GM23338 (cell line): ENCODE results near the gene RNF214. TPM values are rescaled to one million over a fixed set of nuclear protein-coding genes. Genes with fewer than 3 reads are reported as not detected.

Experiments
- ATAC-seq: fragments of 200-7000 bp; cut with Tn5 transposase; 3 replicates; pipeline ENCODE4 v1.9.1; 2020
- DNase-seq: peaks from one replicate; pipeline ENCODE4 v3.0.0-alpha.2; 2015; ENCODE audit warnings: low spot score
- H2AFZ ChIP-seq: fragments of 200-600 bp; sonication (generic); 2 replicates; pipeline ENCODE4 v1.8.0; 2016; ENCODE audit warnings: antibody characterized with exemption, mild to moderate bottlenecking, moderate library complexity
- H3F3A ChIP-seq: fragments of 200-600 bp; sonication (generic); replicated peaks from 2 replicates; pipeline ENCODE4 v1.8.0; 2017; ENCODE audit warnings: antibody characterized with exemption, mixed run types, low read depth
- H3K27ac ChIP-seq: fragments of 200-600 bp; sonication (generic); 2 replicates; pipeline ENCODE4 v1.6.1; 2016; ENCODE audit warnings: low read depth
- H3K27me3 ChIP-seq: fragments of 200-600 bp; sonication (generic); 2 replicates; pipeline ENCODE4 v1.8.0; 2016; ENCODE audit warnings: mild to moderate bottlenecking, mixed run types, moderate library complexity; ENCODE audit not compliant: insufficient read depth
- H3K36me3 ChIP-seq: fragments of 200-600 bp; sonication (generic); 2 replicates; pipeline ENCODE4 v1.8.0; 2016; ENCODE audit warnings: mild to moderate bottlenecking; ENCODE audit not compliant: insufficient read depth
- H3K4me1 ChIP-seq: fragments of 200-600 bp; sonication (generic); 2 replicates; pipeline ENCODE4 v1.8.0; 2016; ENCODE audit warnings: mild to moderate bottlenecking, moderate library complexity; ENCODE audit not compliant: insufficient read depth
- H3K4me2 ChIP-seq: fragments of 200-600 bp; sonication (generic); 2 replicates; pipeline ENCODE4 v1.7.1; 2017; ENCODE audit warnings: mixed run types
- H3K4me3 ChIP-seq: fragments of 200-600 bp; sonication (generic); 2 replicates; pipeline ENCODE4 v1.6.1; 2016; ENCODE audit warnings: mixed run types
- H3K79me2 ChIP-seq: fragments of 200-600 bp; sonication (generic); replicated peaks from 2 replicates; pipeline ENCODE4 v1.8.0; 2017; ENCODE audit warnings: mild to moderate bottlenecking; ENCODE audit not compliant: insufficient read depth
- H3K9me2 ChIP-seq: fragments of 200-600 bp; sonication (generic); 2 replicates; pipeline ENCODE4 v1.8.0; 2017; ENCODE audit not compliant: insufficient read depth
- H4K20me1 ChIP-seq: fragments of 200-600 bp; sonication (generic); replicated peaks from 2 replicates; pipeline ENCODE4 v1.8.0; 2017; ENCODE audit warnings: mild to moderate bottlenecking; ENCODE audit not compliant: insufficient read depth
- H3K27ac Mint-ChIP-seq: 2 replicates; pipeline ENCODE4 v1.8.0; 2020; ENCODE audit warnings: inconsistent platforms, mild to moderate bottlenecking, moderate library complexity, mixed read lengths
- H3K27me3 Mint-ChIP-seq: 3 replicates; pipeline ENCODE4 v1.8.0; 2022; ENCODE audit warnings: low read depth, mild to moderate bottlenecking, moderate library complexity, mixed read lengths, inconsistent platforms; ENCODE audit not compliant: insufficient read depth, poor library complexity
- H3K36me3 Mint-ChIP-seq: 3 replicates; pipeline ENCODE4 v1.8.0; 2021; ENCODE audit warnings: low read depth, mild to moderate bottlenecking, inconsistent platforms, moderate library complexity, mixed read lengths
- H3K4me1 Mint-ChIP-seq: 3 replicates; pipeline ENCODE4 v1.8.0; 2020; ENCODE audit warnings: mild to moderate bottlenecking, inconsistent platforms, mixed read lengths
- H3K4me3 Mint-ChIP-seq: 3 replicates; pipeline ENCODE4 v1.8.0; 2021; ENCODE audit warnings: moderate library complexity, mild to moderate bottlenecking, inconsistent platforms, mixed read lengths
- H3K9me3 Mint-ChIP-seq: 3 replicates; pipeline ENCODE4 v1.8.0; 2020; ENCODE audit warnings: moderate library complexity, mild to moderate bottlenecking, inconsistent platforms, mixed read lengths
- JUNB ChIP-seq: IDR thresholded peaks from one replicate; pipeline ENCODE4 v1.6.1; 2016; ENCODE audit warnings: antibody characterized with exemption; ENCODE audit not compliant: unreplicated experiment
- POLR2AphosphoS5 ChIP-seq: IDR thresholded peaks from 2 replicates; pipeline ENCODE4 v1.6.1; 2016; ENCODE audit warnings: antibody characterized with exemption, low read depth
- STAT1 ChIP-seq: IDR thresholded peaks from one replicate; pipeline ENCODE4 v1.6.1; 2016; ENCODE audit warnings: antibody characterized with exemption; ENCODE audit not compliant: unreplicated experiment
- polyA plus RNA-seq: library from polyadenylated mRNA; unstranded; fragments of >200 nt; fragmentation: Nextera tagmentation; extraction: Ambion mirVana; gene quantifications from 2 replicates; pipeline ENCODE4 v1.2.1, GENCODE V29; 2016
- total RNA-seq: library from RNA; depleted of rRNA; stranded (reverse); fragments of >200 nt; shearing (Covaris generic); gene quantifications from 2 replicates; pipeline ENCODE4 v1.2.3, GENCODE V29; 2014
- TF ChIP-seq, protein P1 (sequence below): fragments of 250-450 bp; sonication (Bioruptor Pico); IDR thresholded peaks from 2 replicates; pipeline ENCODE4 v1.5.0; 2020; ENCODE audit warnings: mild to moderate bottlenecking, moderate library complexity
- TF ChIP-seq, protein P2 (sequence below), 2 experiments: fragments of 200-600 bp in 1 of 2; sonication (generic) in 1 of 2; conservative IDR thresholded peaks; 2 replicates each; pipeline versions ENCODE4 v1.5.1 to v1.6.1; 2016 to 2017; ENCODE audit warnings: antibody characterized with exemption in 2 of 2, low read depth in 2 of 2, mild to moderate bottlenecking in 2 of 2, moderate library complexity in 1 of 2

Gene RNF214
- total and polyA plus RNA-seq, 2 experiments from 2014 or later = 19.4 to 28.4 TPM

DNA sequence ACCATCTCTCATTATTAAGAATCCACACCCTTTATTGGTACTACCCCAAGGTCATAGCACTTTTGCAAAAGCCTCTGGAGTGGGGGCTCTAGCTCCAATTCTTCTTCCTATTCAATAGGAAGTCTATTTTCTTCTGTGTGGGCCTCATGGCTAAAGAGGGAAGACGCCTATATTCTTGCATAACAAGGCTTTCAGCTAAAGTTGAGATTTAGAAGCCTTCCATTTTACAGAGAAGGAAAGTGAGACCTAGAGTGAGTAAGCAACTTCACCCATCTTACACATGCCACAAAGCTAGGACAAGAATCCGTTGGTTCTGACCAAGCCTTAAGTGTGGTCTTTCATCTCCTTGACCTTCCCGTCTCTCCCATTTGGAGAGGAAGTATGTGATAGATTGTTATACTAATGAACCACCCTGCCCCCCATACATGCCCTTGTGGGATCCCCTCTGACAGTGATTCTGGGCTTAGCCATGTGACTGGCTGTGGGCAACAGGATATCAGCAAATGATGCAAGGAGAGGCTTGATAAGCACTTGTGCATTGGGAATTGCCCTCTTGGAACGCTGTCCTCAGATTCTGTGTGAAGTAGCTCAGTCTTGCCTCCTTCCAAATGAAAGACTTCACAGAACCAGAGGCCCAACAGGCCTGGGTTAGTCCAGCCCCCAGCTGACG is 71.3 kb downstream of the RNF214 start:
- peaks cover 17% of the 10 kb centered on the region for H3K27me3 Mint-ChIP-seq
- no peaks in the 10 kb centered on the region for H3F3A ChIP-seq
- H3K4me2 ChIP-seq = peak overlapping the region; percentile 11
- H3K9me2 ChIP-seq = no peaks in the 10 kb centered on the region
- peak; percentile 49 for DNase-seq
- peaks cover 41% of the 10 kb centered on the region for H3K4me1 Mint-ChIP-seq
- H3K36me3 Mint-ChIP-seq = no peaks in the 10 kb centered on the region
- no peak for ATAC-seq
- no peaks in the 10 kb centered on the region for H3K27me3 ChIP-seq
- no peaks in the 10 kb centered on the region for H4K20me1 ChIP-seq
- no peak overlapping the region for H3K27ac Mint-ChIP-seq
- H3K4me3 Mint-ChIP-seq = no peak overlapping the region; the same call in 2 of the 3 replicates
- no peaks in the 10 kb centered on the region for H3K79me2 ChIP-seq
- peaks cover 34% of the 10 kb centered on the region for H3K4me1 ChIP-seq
- H2AFZ ChIP-seq = no peak overlapping the region; the same call in 1 of the 2 replicates
- no peaks in the 10 kb centered on the region for H3K9me3 Mint-ChIP-seq
- no peak overlapping the region for H3K27ac ChIP-seq
- no peaks in the 10 kb centered on the region for H3K36me3 ChIP-seq
- TF ChIP-seq, protein P1, sequence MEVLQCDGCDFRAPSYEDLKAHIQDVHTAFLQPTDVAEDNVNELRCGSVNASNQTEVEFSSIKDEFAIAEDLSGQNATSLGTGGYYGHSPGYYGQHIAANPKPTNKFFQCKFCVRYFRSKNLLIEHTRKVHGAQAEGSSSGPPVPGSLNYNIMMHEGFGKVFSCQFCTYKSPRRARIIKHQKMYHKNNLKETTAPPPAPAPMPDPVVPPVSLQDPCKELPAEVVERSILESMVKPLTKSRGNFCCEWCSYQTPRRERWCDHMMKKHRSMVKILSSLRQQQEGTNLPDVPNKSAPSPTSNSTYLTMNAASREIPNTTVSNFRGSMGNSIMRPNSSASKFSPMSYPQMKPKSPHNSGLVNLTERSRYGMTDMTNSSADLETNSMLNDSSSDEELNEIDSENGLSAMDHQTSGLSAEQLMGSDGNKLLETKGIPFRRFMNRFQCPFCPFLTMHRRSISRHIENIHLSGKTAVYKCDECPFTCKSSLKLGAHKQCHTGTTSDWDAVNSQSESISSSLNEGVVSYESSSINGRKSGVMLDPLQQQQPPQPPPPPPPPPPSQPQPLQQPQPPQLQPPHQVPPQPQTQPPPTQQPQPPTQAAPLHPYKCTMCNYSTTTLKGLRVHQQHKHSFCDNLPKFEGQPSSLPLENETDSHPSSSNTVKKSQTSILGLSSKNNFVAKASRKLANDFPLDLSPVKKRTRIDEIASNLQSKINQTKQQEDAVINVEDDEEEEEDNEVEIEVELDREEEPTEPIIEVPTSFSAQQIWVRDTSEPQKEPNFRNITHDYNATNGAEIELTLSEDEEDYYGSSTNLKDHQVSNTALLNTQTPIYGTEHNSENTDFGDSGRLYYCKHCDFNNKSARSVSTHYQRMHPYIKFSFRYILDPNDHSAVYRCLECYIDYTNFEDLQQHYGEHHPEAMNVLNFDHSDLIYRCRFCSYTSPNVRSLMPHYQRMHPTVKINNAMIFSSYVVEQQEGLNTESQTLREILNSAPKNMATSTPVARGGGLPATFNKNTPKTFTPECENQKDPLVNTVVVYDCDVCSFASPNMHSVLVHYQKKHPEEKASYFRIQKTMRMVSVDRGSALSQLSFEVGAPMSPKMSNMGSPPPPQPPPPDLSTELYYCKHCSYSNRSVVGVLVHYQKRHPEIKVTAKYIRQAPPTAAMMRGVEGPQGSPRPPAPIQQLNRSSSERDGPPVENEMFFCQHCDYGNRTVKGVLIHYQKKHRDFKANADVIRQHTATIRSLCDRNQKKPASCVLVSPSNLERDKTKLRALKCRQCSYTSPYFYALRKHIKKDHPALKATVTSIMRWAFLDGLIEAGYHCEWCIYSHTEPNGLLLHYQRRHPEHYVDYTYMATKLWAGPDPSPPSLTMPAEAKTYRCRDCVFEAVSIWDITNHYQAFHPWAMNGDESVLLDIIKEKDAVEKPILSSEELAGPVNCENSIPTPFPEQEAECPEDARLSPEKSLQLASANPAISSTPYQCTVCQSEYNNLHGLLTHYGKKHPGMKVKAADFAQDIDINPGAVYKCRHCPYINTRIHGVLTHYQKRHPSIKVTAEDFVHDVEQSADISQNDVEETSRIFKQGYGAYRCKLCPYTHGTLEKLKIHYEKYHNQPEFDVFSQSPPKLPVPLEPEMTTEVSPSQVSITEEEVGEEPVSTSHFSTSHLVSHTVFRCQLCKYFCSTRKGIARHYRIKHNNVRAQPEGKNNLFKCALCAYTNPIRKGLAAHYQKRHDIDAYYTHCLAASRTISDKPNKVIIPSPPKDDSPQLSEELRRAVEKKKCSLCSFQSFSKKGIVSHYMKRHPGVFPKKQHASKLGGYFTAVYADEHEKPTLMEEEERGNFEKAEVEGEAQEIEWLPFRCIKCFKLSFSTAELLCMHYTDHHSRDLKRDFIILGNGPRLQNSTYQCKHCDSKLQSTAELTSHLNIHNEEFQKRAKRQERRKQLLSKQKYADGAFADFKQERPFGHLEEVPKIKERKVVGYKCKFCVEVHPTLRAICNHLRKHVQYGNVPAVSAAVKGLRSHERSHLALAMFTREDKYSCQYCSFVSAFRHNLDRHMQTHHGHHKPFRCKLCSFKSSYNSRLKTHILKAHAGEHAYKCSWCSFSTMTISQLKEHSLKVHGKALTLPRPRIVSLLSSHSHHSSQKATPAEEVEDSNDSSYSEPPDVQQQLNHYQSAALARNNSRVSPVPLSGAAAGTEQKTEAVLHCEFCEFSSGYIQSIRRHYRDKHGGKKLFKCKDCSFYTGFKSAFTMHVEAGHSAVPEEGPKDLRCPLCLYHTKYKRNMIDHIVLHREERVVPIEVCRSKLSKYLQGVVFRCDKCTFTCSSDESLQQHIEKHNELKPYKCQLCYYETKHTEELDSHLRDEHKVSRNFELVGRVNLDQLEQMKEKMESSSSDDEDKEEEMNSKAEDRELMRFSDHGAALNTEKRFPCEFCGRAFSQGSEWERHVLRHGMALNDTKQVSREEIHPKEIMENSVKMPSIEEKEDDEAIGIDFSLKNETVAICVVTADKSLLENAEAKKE (CRISPR knock-in tag) = no peak
- TF ChIP-seq, protein P2, sequence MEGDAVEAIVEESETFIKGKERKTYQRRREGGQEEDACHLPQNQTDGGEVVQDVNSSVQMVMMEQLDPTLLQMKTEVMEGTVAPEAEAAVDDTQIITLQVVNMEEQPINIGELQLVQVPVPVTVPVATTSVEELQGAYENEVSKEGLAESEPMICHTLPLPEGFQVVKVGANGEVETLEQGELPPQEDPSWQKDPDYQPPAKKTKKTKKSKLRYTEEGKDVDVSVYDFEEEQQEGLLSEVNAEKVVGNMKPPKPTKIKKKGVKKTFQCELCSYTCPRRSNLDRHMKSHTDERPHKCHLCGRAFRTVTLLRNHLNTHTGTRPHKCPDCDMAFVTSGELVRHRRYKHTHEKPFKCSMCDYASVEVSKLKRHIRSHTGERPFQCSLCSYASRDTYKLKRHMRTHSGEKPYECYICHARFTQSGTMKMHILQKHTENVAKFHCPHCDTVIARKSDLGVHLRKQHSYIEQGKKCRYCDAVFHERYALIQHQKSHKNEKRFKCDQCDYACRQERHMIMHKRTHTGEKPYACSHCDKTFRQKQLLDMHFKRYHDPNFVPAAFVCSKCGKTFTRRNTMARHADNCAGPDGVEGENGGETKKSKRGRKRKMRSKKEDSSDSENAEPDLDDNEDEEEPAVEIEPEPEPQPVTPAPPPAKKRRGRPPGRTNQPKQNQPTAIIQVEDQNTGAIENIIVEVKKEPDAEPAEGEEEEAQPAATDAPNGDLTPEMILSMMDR (conservative IDR thresholded peaks at IDR 0.05; ENCODE audit: low read depth in 2 of 2) = no peak
- TF ChIP-seq POLR2AphosphoS5 (no peak), JUNB (no peak), STAT1 (no peak)
- no peak overlapping the region for H3K4me3 ChIP-seq
